ENCODE data around the gene ANXA11. TPM values are rescaled to one million over a fixed set of nuclear protein-coding genes. Genes with fewer than 3 reads are reported as not detected.

The ANXA11 gene
- total and polyA plus RNA-seq, 2 donors (not counting 1 experiment from before 2014, with no cell fraction given): 88.3 to 177 TPM

DNA sequence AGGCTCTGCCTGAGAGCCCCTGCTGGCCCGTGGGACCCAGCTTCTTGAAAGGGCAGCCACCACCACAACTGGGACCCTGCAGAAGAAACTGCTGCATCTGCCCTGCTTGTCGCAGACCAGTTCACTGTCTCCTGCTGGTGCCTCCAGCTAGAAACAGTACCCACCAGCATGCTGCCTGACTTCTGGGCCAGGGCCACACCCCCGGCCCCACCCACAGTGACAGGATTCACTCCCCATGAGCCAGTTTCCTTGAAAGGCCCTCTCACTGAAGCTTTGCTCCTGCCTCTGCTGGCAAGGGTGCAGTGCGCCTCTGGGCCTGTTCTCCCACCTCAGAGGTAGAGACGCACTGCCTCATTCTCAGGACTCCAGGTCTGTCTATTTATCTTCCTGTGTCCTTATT, 32.4 kb downstream of the ANXA11 start:
- ChIA-PET CTCF (no interaction called here), POLR2A (no interaction called here)
- Histone ChIP-seq H3K27ac (ENCODE audit: low read length in 2 of 2) (no peak overlapping the region), H3K9me3 (ENCODE audit: control extremely low read depth in 1 of 3, control insufficient read depth in 2 of 3, insufficient read depth in 1 of 3, low read length in 2 of 3) (no peaks in the 10 kb centered on the region), H4K20me1 (ENCODE audit: control insufficient read depth, insufficient read depth, low read length, poor library complexity, severe bottlenecking) (peaks cover 94% of the 10 kb centered on the region), H3K36me3 (replicated peaks in 1 of 2; ENCODE audit: control extremely low read depth in 1 of 2, control insufficient read depth in 1 of 2, extremely low read depth in 1 of 2, insufficient read depth in 2 of 2, low read length in 1 of 2) (peaks cover 0 to 49% of the 10 kb centered on the region in 2 experiments), H2AFZ (ENCODE audit: insufficient read depth, low read depth, low read length, poor library complexity, severe bottlenecking) (no peak overlapping the region), H3K79me2 (ENCODE audit: control insufficient read depth, insufficient read depth, low read length) (peaks cover 53% of the 10 kb centered on the region), H3K4me2 (replicated peaks; ENCODE audit: low read depth, low read length, poor library complexity, severe bottlenecking) (no peak overlapping the region), H3K4me3 (ENCODE audit: control extremely low read depth in 1 of 5, extremely low read depth in 1 of 5, insufficient read depth in 1 of 5, low read depth in 2 of 5, low read length in 4 of 5) (no peak overlapping the region), H3K9ac (ENCODE audit: low read length) (no peak overlapping the region), H3K4me1 (ENCODE audit: control insufficient read depth in 2 of 2, insufficient read depth in 2 of 2, low read length in 2 of 2) (no peaks in the 10 kb centered on the region), H3K27me3 (replicated peaks in 1 of 4; ENCODE audit: control extremely low read depth in 1 of 4, control insufficient read depth in 3 of 4, insufficient read depth in 4 of 4, low read length in 3 of 4) (no peaks in the 10 kb centered on the region)
- Mint-ChIP-seq H3K4me3 (no peak overlapping the region), H3K4me1 (peaks cover 14% of the 10 kb centered on the region), H3K27ac (no peak overlapping the region), H3K27me3 (no peaks in the 10 kb centered on the region), H3K9me3 (ENCODE audit: insufficient read depth) (no peaks in the 10 kb centered on the region)
- no peak for DNase-seq
- WGBS (ENCODE audit: insufficient coverage): 91% methylated on average over 5 of the region's 5 CpGs
- ATAC-seq (ENCODE audit: low read depth): no peak
- intact Hi-C loops (cut with micrococcal nuclease): no loop called here
- no peak for TF ChIP-seq EZH2 (IDR thresholded peaks at IDR 0.05; ENCODE audit: borderline replicate concordance, insufficient read depth, low read depth, low read length, poor library complexity, severe bottlenecking)
- TF ChIP-seq, protein P1, sequence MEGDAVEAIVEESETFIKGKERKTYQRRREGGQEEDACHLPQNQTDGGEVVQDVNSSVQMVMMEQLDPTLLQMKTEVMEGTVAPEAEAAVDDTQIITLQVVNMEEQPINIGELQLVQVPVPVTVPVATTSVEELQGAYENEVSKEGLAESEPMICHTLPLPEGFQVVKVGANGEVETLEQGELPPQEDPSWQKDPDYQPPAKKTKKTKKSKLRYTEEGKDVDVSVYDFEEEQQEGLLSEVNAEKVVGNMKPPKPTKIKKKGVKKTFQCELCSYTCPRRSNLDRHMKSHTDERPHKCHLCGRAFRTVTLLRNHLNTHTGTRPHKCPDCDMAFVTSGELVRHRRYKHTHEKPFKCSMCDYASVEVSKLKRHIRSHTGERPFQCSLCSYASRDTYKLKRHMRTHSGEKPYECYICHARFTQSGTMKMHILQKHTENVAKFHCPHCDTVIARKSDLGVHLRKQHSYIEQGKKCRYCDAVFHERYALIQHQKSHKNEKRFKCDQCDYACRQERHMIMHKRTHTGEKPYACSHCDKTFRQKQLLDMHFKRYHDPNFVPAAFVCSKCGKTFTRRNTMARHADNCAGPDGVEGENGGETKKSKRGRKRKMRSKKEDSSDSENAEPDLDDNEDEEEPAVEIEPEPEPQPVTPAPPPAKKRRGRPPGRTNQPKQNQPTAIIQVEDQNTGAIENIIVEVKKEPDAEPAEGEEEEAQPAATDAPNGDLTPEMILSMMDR (IDR thresholded peaks at IDR 0.05): no peak

DNA sequence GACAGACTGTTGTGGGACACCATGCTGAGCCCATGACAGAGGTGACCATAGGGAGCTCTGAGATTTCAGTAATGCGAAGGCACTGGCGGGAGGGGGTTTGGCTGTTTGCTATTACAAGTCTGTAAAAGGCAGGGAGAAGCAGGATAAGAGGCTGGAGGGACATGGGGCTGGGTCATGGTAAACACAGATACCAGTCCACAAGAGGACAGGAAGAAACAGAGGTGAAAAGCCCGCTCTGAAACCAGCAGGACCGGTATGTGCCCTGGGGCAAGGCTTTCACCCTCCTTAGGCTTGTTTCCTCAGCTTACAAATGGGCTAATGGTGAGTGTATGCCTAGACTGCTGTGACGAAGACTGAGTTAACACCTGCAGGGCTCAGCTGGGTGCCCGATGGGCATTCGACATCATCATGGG, 34.1 kb downstream of the ANXA11 start:
- DNase-seq (no peak), ATAC-seq (ENCODE audit: low read depth) (no peak)
- H2AFZ ChIP-seq (ENCODE audit: insufficient read depth, low read depth, low read length, poor library complexity, severe bottlenecking): no peak overlapping the region
- no peaks in the 10 kb centered on the region for H3K27me3 Mint-ChIP-seq
- no peak overlapping the region for H3K4me2 ChIP-seq (replicated peaks; ENCODE audit: low read depth, low read length, poor library complexity, severe bottlenecking)
- intact Hi-C loops (cut with micrococcal nuclease): no loop called here
- WGBS (ENCODE audit: insufficient coverage): 89% methylated on average over 5 of the region's 7 CpGs
- no peak overlapping the region for H3K9ac ChIP-seq (ENCODE audit: low read length)
- H3K4me1 ChIP-seq (ENCODE audit: control insufficient read depth in 2 of 2, insufficient read depth in 2 of 2, low read length in 2 of 2): no peaks in the 10 kb centered on the region
- TF ChIP-seq, protein P1 (IDR thresholded peaks at IDR 0.05): no peak
- no peak for TF ChIP-seq EZH2 (IDR thresholded peaks at IDR 0.05; ENCODE audit: borderline replicate concordance, insufficient read depth, low read depth, low read length, poor library complexity, severe bottlenecking)
- ChIA-PET POLR2A (no interaction called here), CTCF (interaction anchor here (0.8 to 1.3 kb wide), 3 partner anchors 17 to 51 kb away, joined by 3 to 4 read pairs (median 4); no protein-coding TSS in a partner anchor)
- peaks cover 36% of the 10 kb centered on the region for H3K79me2 ChIP-seq (ENCODE audit: control insufficient read depth, insufficient read depth, low read length)
- no peak overlapping the region for H3K4me3 Mint-ChIP-seq
- peaks cover 93% of the 10 kb centered on the region for H4K20me1 ChIP-seq (ENCODE audit: control insufficient read depth, insufficient read depth, low read length, poor library complexity, severe bottlenecking)
- H3K9me3 Mint-ChIP-seq (ENCODE audit: insufficient read depth): no peaks in the 10 kb centered on the region
- H3K27ac ChIP-seq (ENCODE audit: low read length in 2 of 2): no peak overlapping the region
- H3K27ac Mint-ChIP-seq: no peak overlapping the region
- peaks cover 0 to 63% of the 10 kb centered on the region in 2 experiments for H3K36me3 ChIP-seq (replicated peaks in 1 of 2; ENCODE audit: control extremely low read depth in 1 of 2, control insufficient read depth in 1 of 2, extremely low read depth in 1 of 2, insufficient read depth in 2 of 2, low read length in 1 of 2)
- H3K9me3 ChIP-seq (ENCODE audit: control extremely low read depth in 1 of 3, control insufficient read depth in 2 of 3, insufficient read depth in 1 of 3, low read length in 2 of 3): no peaks in the 10 kb centered on the region
- H3K27me3 ChIP-seq (replicated peaks in 1 of 4; ENCODE audit: control extremely low read depth in 1 of 4, control insufficient read depth in 3 of 4, insufficient read depth in 4 of 4, low read length in 3 of 4): no peaks in the 10 kb centered on the region
- H3K4me1 Mint-ChIP-seq: peaks cover 3% of the 10 kb centered on the region
- H3K4me3 ChIP-seq (ENCODE audit: control extremely low read depth in 1 of 5, extremely low read depth in 1 of 5, insufficient read depth in 1 of 5, low read depth in 2 of 5, low read length in 4 of 5): no peak overlapping the region

Measured in B cell (primary cell).